Stomach (tissue), 4 donors: ENCODE measurements around the gene DEFB114.

Experiments used
- EP300 ChIP-seq: sonication (generic); formaldehyde crosslinking; IDR thresholded peaks from one replicate; pipeline ENCODE4 v1.6.1; 2017; ENCODE audit warnings: antibody characterized with exemption
- POLR2A ChIP-seq, 4 donors: fragments of 450-650 bp; IDR thresholded peaks; one replicate each; pipeline ENCODE4 v1.6.1; 2016; ENCODE audit warnings: antibody characterized with exemption in 4 of 4, control low read depth in 2 of 4, mild to moderate bottlenecking in 1 of 4, moderate library complexity in 1 of 4
- POLR2AphosphoS5 ChIP-seq, 3 donors: sonication (generic); formaldehyde crosslinking; IDR thresholded peaks; one replicate each; pipeline ENCODE4 v1.6.1; 2016; ENCODE audit warnings: antibody characterized with exemption in 3 of 3
- TF ChIP-seq, protein P1 (sequence below), 7 experiments: fragments of 450-650 bp in 4 of 7; fragments of 200-600 bp in 3 of 7; sonication (generic) in 3 of 7; IDR thresholded peaks; one replicate each; pipeline ENCODE4 v1.5.1; 2016 to 2019; ENCODE audit warnings: antibody characterized with exemption in 7 of 7, control low read depth in 2 of 7, mild to moderate bottlenecking in 1 of 7

GRCh38 chr6:49913636-49914375, 50.2 kb downstream of the DEFB114 start:
- TF ChIP-seq POLR2A (IDR thresholded peaks at IDR 0.05) (no peak), POLR2AphosphoS5 (IDR thresholded peaks at IDR 0.05) (no peak), EP300 (no peak)
- TF ChIP-seq, protein P1, sequence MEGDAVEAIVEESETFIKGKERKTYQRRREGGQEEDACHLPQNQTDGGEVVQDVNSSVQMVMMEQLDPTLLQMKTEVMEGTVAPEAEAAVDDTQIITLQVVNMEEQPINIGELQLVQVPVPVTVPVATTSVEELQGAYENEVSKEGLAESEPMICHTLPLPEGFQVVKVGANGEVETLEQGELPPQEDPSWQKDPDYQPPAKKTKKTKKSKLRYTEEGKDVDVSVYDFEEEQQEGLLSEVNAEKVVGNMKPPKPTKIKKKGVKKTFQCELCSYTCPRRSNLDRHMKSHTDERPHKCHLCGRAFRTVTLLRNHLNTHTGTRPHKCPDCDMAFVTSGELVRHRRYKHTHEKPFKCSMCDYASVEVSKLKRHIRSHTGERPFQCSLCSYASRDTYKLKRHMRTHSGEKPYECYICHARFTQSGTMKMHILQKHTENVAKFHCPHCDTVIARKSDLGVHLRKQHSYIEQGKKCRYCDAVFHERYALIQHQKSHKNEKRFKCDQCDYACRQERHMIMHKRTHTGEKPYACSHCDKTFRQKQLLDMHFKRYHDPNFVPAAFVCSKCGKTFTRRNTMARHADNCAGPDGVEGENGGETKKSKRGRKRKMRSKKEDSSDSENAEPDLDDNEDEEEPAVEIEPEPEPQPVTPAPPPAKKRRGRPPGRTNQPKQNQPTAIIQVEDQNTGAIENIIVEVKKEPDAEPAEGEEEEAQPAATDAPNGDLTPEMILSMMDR (IDR thresholded peaks at IDR 0.05) = no peak
